SJSA1 (cell line): ENCODE measurements around the gene NPM1. TPM values are rescaled to one million over a fixed set of nuclear protein-coding genes. Genes with fewer than 3 reads are reported as not detected.
A peak's percentile ranks its signal among the peaks of the same experiment; 100 is the strongest.
"Not testable (repeated sequence)": the region's sequence is repeated elsewhere in the genome, so short reads cannot be mapped to it uniquely, and the experiment has no call there.

Experiments
- DNase-seq, 2 experiments: peaks; one replicate each; pipeline ENCODE4 v3.0.0-alpha.2; 2015 to 2020; ENCODE audit warnings: low spot score in 2 of 2, low read depth in 1 of 2
- H3K27ac ChIP-seq: fragments of 250-450 bp; sonication (Bioruptor Pico); 2 replicates; pipeline ENCODE4 v1.5.1; 2020; ENCODE audit warnings: mild to moderate bottlenecking, moderate library complexity
- H3K27me3 ChIP-seq: fragments of 250-450 bp; sonication (Bioruptor Pico); replicated peaks from 2 replicates; pipeline ENCODE4 v1.5.1; 2020; ENCODE audit warnings: mild to moderate bottlenecking, moderate library complexity
- H3K36me3 ChIP-seq: fragments of 250-450 bp; sonication (Bioruptor Pico); 2 replicates; pipeline ENCODE4 v1.5.1; 2020; ENCODE audit warnings: mild to moderate bottlenecking
- H3K4me1 ChIP-seq: fragments of 250-450 bp; sonication (Bioruptor Pico); replicated peaks from 2 replicates; pipeline ENCODE4 v1.6.1; 2021; ENCODE audit warnings: mild to moderate bottlenecking
- H3K4me3 ChIP-seq: fragments of 250-450 bp; sonication (Bioruptor Pico); 2 replicates; pipeline ENCODE4 v1.5.1; 2020; ENCODE audit warnings: mild to moderate bottlenecking
- H3K9me3 ChIP-seq: fragments of 250-450 bp; sonication (Bioruptor Pico); replicated peaks from 2 replicates; pipeline ENCODE4 v1.5.1; 2020; ENCODE audit warnings: mild to moderate bottlenecking
- total RNA-seq: library from RNA; depleted of rRNA; stranded (reverse); fragments of >200 nt; shearing (Covaris generic); gene quantifications from 2 replicates; pipeline ENCODE4 v1.2.3, GENCODE V29; 2014; rRNA removed

Gene NPM1, protein sequence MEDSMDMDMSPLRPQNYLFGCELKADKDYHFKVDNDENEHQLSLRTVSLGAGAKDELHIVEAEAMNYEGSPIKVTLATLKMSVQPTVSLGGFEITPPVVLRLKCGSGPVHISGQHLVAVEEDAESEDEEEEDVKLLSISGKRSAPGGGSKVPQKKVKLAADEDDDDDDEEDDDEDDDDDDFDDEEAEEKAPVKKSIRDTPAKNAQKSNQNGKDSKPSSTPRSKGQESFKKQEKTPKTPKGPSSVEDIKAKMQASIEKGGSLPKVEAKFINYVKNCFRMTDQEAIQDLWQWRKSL
- 2,195 and 3,207 TPM in 2 replicates for total RNA-seq

GRCh38 chr5:171387345-171387969, at the start of gene NPM1:
NPM1 (plus strand) TSS chr5:171387849; CDS start chr5:171387949, 100 bp downstream.
- Histone ChIP-seq H3K4me1 (peaks cover 22% of the 10 kb centered on the region), H3K36me3 (peaks cover 48% of the 10 kb centered on the region), H3K27ac (peak within 1 kb of the TSS; percentile 81), H3K4me3 (peak within 1 kb of the TSS; percentile 75), H3K9me3 (no peaks in the 10 kb centered on the region), H3K27me3 (no peaks in the 10 kb centered on the region)
- peak; percentile 98 to 100 for DNase-seq

GRCh38 chr5:171340042-171340441, 47.6 kb upstream of the NPM1 start:
- Histone ChIP-seq H3K36me3 (no peaks in the 10 kb centered on the region), H3K27ac (no peak overlapping the region), H3K4me3 (no peak overlapping the region), H3K9me3 (no peaks in the 10 kb centered on the region), H3K4me1 (no peaks in the 10 kb centered on the region), H3K27me3 (0 out of 2 replicates have a peak, but pooled peaks cover 3% of the 10 kb centered on the region)
- no peak for DNase-seq

DNA sequence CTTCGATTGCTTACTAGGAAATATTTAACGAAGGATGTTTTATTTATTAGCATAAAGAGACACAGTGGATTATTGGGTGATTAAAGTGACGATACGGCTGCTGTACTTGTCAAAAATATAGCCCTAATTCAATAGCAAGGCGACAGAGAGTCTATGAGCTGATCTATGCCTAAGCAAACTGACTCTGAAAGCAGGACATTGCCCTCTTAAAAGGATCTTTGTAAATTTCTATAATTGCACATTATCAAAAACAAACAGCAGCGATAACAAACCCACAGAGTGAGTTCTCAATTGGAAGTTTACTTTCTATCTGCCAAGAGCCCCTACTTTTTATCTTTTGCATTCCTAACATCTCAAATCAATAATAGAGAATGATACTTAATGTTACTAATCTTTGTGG, 47.2 kb upstream of the NPM1 start:
- Histone ChIP-seq H3K9me3 (no peaks in the 10 kb centered on the region), H3K27me3 (no peaks in the 10 kb centered on the region), H3K36me3 (no peaks in the 10 kb centered on the region), H3K4me1 (no peaks in the 10 kb centered on the region), H3K4me3 (no peak overlapping the region), H3K27ac (no peak overlapping the region)
- no peak for DNase-seq

- Histone ChIP-seq H3K4me1 (no peaks in the 10 kb centered on the region), H3K27ac (no peak overlapping the region), H3K9me3 (no peaks in the 10 kb centered on the region), H3K27me3 (no peaks in the 10 kb centered on the region), H3K4me3 (no peak overlapping the region), H3K36me3 (no peaks in the 10 kb centered on the region)
- DNase-seq, result peak in 1 of 2 experiments; percentile 58
Observed at GRCh38 chr5:171342362-171343111, 45.1 kb upstream of the NPM1 start.

DNA sequence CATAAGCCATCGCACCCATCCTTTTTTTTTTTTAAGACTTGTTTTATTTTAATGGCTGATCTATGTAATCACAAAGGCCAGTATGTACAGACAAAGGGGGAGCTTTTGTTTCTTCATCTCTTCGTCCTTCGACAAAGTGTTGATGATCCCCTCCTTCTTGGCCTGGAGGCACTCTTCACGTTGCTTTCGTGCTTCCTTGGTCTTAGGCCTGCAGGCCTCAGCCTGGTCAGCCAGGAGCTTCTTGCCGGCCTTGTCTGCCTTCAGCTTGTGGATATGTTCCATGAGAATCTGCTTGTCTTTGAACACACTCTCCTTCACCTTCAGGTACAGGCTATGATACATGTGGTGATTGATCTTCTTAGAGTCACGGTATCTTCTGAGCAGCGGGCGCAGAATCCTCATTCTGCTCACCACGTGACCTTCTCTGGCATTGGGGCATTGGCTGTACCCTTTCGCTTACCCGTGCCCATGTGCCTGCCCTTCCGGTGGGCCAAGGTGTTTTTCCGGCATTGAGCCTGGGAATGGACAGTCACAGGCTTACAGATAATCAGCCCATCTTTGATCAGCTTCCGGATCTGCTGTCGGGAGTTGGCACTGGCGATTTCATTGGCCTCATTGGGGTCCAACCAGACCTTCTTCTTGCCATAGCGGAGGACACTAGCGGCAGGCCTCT, 42.6 kb upstream of the NPM1 start:
- H3K27me3 ChIP-seq, result no peaks in the 10 kb centered on the region
- no peak for DNase-seq
- H3K4me1 ChIP-seq, result no peaks in the 10 kb centered on the region
- H3K9me3 ChIP-seq, result no peaks in the 10 kb centered on the region
- H3K36me3 ChIP-seq, result no peaks in the 10 kb centered on the region
- no peak overlapping the region for H3K4me3 ChIP-seq
- no peak overlapping the region for H3K27ac ChIP-seq

- no peaks in the 10 kb centered on the region for H3K36me3 ChIP-seq
- DNase-seq, result no peak
- H3K27ac ChIP-seq, result no peak overlapping the region
- no peaks in the 10 kb centered on the region for H3K4me1 ChIP-seq
- H3K9me3 ChIP-seq, result peaks cover 3% of the 10 kb centered on the region; the same call in 1 of the 2 replicates
- H3K4me3 ChIP-seq, result no peak overlapping the region
- H3K27me3 ChIP-seq, result no peaks in the 10 kb centered on the region
Observed at GRCh38 chr5:171351536-171352073, 36.0 kb upstream of the NPM1 start.

GRCh38 chr5:171355302-171355724, 32.3 kb upstream of the NPM1 start:
- Histone ChIP-seq H3K9me3 (peaks cover 3% of the 10 kb centered on the region; the same call in 1 of the 2 replicates), H3K4me1 (no peaks in the 10 kb centered on the region), H3K36me3 (no peaks in the 10 kb centered on the region), H3K27me3 (no peaks in the 10 kb centered on the region), H3K27ac (no peak overlapping the region), H3K4me3 (no peak overlapping the region)
- no peak for DNase-seq

DNA sequence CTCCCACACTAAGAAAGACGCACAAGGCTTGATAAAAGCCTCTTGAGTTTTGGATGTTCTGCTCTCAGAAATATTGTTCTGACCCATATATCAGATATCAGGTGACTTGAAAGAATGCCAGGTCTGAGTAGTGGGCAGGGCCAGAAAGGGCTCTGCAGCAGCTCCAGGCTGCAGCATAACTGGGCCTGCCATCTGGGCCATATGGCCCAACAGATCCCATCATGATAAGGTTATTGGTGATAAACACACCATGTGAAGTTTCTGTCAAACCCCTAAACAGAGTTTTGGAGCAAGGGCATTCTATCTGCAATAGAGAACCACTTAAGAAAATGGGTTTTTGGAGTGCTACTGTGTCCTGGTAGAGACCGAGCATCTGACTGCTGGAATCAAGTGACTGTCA, 29.8 kb upstream of the NPM1 start:
- H3K9me3 ChIP-seq, result peaks cover 3% of the 10 kb centered on the region; the same call in 1 of the 2 replicates
- no peak overlapping the region for H3K4me3 ChIP-seq
- H3K27me3 ChIP-seq, result no peaks in the 10 kb centered on the region
- DNase-seq, result no peak
- H3K27ac ChIP-seq, result no peak overlapping the region
- no peaks in the 10 kb centered on the region for H3K36me3 ChIP-seq
- no peaks in the 10 kb centered on the region for H3K4me1 ChIP-seq

DNA sequence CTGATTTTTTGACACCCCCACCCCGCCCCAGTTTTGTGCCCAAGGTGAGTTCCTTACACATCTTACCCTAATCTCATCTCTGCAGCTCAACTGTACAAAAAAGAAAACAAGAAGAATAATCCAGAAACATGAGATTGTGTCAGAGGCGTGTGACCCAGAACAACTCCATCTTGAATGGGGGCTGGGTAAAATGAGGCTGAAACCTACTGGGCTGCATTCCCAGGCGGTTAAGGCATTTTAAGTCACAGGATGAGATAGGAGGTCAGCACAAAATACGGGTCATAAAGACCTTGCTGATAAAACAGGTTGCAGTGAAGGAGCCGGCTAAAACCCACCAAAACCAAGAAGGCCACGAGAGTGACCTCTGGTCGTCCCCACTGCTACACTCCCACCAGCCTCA, 26.5 kb upstream of the NPM1 start:
- DNase-seq, H3K9me3 ChIP-seq, H3K36me3 ChIP-seq, H3K4me3 ChIP-seq, H3K27me3 ChIP-seq, H3K27ac ChIP-seq, H3K4me1 ChIP-seq: not testable (repeated sequence)

GRCh38 chr5:171363249-171363648, 24.4 kb upstream of the NPM1 start:
- not testable (repeated sequence) for H3K36me3 ChIP-seq, H3K4me3 ChIP-seq, H3K27me3 ChIP-seq, H3K27ac ChIP-seq, H3K9me3 ChIP-seq, DNase-seq
- peaks cover 12% of the 10 kb centered on the region for H3K4me1 ChIP-seq

DNA sequence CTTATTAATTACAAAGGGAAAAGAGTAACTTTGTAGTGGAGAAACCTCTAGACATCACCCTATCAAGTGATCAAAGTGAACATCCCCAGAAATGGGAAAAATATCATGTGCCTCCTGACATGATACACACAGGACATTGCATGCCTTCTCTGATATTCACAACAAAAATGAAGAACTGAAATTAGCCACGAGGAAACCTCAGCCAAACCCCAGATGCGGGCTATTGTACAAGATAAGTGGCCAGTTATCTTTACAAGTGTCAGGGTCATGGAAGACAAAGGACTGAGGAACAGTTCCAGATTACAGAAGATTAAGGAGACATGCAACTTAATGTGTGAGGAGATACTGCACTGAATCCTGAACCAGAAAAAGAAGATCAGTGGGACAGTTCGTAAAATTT, 23.8 kb upstream of the NPM1 start:
- Histone ChIP-seq H3K4me1 (peaks cover 12% of the 10 kb centered on the region), H3K4me3 (no peak overlapping the region), H3K9me3 (no peaks in the 10 kb centered on the region), H3K27ac (no peak overlapping the region), H3K27me3 (no peaks in the 10 kb centered on the region), H3K36me3 (no peaks in the 10 kb centered on the region)
- DNase-seq, result no peak

DNA sequence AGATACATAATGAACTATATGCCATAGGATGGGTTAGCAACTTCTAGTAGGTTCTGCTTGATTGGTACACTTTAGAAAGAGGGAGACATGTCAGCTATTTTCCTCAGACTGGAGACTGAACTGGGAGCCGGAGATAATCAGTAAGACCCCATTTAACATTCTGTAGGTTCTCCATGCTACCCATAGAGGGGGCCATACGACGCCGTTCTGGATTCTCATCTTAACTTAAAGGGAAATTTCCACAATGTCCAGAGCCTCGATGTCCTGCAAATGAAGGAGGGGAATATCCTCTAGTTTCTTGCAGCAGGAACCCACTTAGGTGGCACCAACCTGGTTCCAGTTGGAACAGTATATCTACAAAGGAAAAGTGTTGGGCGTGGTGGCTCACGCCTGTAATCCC, 22.3 kb upstream of the NPM1 start:
- no peak for DNase-seq
- Histone ChIP-seq H3K27ac (no peak overlapping the region), H3K9me3 (no peaks in the 10 kb centered on the region), H3K4me1 (peaks cover 12% of the 10 kb centered on the region), H3K36me3 (no peaks in the 10 kb centered on the region), H3K27me3 (no peaks in the 10 kb centered on the region), H3K4me3 (no peak overlapping the region)

GRCh38 chr5:171366645-171367044, 21.0 kb upstream of the NPM1 start:
- H3K27me3 ChIP-seq, result no peaks in the 10 kb centered on the region
- H3K4me3 ChIP-seq, result no peak overlapping the region
- no peaks in the 10 kb centered on the region for H3K36me3 ChIP-seq
- no peak overlapping the region for H3K27ac ChIP-seq
- peaks cover 12% of the 10 kb centered on the region for H3K4me1 ChIP-seq
- no peak for DNase-seq
- no peaks in the 10 kb centered on the region for H3K9me3 ChIP-seq
